NCI-H526 (cell line): ENCODE results near the gene ENTR1.

Source experiments
- DNase-seq, 2 experiments: peaks; one replicate each; lab custom pipeline; 2025; lab: John Stamatoyannopoulos, UW

ENTR1 gene, protein sequence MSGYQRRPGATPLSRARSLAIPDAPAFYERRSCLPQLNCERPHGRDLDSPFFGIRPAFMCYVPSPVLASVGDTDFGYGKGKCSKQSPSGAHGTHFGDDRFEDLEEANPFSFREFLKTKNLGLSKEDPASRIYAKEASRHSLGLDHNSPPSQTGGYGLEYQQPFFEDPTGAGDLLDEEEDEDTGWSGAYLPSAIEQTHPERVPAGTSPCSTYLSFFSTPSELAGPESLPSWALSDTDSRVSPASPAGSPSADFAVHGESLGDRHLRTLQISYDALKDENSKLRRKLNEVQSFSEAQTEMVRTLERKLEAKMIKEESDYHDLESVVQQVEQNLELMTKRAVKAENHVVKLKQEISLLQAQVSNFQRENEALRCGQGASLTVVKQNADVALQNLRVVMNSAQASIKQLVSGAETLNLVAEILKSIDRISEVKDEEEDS

DNA sequence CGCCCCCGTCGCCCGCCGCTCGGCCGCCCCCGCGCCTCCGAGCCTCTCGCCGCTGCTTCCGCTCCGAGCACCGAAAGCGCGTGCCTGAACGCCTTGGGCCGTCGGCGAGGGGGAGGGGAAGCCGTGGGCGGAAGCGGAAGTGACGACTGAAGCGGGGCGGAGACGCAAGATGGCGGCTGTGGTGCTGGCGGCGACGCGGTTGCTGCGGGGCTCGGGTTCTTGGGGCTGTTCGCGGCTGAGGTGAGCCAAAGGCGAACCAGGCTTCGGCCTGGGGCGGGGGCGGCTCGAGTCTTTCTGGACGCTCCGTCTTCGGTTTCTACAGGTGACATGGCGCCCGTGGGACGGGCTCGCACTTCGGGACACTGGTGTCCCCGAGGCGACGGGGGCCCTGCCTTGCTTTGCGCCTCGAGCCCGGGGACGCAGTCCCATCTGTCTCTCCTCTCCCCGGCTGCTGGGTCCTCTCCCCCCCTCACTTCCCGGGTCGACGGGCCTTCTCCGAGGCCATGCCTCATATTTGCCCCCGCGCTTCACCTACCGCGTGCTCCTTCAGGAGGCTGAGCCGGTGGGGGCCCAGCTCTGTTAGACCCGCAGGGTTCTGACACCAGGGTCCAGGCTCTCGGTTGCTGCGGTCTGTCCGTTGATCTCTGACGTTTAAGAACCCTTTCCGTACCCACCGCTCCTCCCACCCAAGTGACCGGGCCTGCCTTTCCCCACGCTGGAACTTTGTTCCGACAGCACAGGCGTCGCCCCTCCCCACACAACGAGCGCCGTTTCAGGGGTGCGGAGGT is at the start of gene ENTR1, which contains the start of gene PMPCA:
ENTR1 (minus strand) TSS at position 115 of the 788 bp plus-strand sequence. CDS start 217 bp downstream, outside the sequence.
PMPCA (plus strand) TSS at position 159 of the 788 bp plus-strand sequence; CDS start at position 170, 11 bp downstream.
- peak in 1 of 2 experiments; percentile 90 for DNase-seq

DNA sequence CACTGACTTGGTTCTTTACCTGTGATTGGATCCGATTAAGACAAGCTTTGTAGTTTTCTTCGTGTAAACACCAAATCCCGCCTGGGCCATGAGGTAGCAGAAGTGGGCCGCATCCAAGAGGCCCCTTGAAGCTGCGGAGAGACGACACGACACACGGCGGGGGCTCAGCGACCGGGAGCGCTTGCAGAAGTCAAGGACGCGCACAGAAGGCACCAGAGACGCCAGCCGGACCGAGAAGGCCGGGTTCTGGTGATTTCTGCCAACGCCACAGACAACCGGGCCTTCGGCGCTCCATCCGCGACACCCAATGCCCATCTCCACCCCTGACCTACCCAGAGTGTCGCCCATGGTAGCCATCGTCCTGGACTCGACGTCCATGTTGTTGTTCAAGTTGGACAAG is 49.0 kb upstream of the ENTR1 start:
- no peak for DNase-seq

DNA sequence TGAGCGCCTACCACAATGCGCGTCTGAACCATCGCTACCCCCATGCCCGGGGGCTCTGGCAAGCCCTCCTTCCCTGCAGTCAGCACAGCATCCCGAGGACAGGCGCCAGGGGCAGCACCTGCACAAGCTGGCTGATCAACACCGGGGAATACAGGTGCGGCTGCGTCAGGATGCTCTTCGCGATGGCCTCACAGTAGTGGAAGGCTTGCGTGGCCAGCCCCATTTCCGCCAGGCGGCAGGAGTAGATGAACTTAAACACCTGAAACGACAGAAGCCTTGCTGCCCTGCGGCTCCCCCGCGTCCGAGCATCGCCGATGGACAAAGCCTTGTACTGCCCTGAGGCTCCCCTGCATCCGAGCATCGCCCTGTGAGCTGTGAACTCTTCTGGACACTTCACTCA is 46.9 kb upstream of the ENTR1 start:
- DNase-seq = no peak

DNA sequence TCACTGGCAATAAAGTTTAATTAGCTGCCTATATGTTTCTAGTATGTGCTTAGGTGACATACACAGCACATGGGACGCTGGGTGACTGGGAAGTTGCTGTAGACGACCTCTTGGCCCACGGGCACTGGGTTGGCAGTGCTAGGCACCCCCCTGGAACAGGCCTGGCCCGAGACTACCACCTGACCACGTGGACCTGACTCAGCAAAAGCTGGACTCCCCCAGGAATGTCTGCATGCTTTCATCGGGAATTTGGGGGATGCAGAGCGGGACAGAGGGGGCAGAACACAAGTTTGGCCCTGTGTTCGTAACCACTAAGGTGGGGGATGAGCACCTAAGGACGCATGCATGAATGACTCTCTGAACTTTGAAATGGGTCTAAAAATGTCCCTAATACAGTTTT is 45.8 kb upstream of the ENTR1 start:
- DNase-seq = no peak

DNA sequence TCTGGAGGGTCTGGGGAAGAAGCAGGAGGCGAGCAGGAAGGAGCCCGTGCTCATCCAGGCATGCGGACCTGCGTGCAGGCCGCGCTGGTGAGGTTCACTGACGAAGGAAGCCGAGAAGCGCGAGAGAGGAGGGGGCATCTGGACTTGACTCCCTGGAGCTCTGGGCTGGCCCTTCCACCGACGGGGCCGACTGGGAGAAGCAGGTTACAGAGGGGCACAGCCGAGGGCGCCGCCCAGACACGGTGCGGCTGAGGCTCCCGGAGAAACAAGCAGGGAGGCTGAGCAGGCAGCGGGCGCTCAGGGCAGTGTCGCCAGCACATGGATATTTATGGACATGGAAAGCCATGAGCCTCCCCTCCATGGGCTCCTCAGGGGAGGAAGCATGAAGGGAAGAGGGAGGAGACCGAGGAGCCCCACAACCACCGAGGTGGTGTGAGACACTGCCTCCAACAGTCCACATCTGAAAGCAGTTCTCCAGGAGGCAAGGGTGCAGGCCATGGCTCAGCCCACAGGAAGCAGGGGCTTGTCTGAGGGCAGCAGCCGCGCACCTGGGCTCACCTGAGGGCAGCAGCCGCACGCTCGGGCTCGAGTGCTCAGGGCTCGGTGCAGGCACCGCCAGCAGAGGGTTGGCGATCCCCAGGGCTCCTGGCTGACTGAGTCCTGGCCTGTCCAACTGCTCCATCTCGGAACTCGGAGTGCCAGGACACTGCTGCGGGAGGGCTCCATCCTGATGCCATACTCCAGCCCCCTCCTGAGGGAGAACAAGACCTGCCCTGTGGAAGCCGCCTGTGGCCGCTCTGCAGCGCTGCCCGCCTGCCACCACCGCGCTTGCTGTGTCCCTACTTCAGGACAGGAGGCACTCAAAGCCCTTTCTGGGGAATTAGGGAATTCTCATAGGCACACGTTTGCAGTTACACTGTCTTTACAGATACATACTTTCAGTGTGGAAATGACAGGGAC is 44.9 kb upstream of the ENTR1 start:
- no peak for DNase-seq

DNA sequence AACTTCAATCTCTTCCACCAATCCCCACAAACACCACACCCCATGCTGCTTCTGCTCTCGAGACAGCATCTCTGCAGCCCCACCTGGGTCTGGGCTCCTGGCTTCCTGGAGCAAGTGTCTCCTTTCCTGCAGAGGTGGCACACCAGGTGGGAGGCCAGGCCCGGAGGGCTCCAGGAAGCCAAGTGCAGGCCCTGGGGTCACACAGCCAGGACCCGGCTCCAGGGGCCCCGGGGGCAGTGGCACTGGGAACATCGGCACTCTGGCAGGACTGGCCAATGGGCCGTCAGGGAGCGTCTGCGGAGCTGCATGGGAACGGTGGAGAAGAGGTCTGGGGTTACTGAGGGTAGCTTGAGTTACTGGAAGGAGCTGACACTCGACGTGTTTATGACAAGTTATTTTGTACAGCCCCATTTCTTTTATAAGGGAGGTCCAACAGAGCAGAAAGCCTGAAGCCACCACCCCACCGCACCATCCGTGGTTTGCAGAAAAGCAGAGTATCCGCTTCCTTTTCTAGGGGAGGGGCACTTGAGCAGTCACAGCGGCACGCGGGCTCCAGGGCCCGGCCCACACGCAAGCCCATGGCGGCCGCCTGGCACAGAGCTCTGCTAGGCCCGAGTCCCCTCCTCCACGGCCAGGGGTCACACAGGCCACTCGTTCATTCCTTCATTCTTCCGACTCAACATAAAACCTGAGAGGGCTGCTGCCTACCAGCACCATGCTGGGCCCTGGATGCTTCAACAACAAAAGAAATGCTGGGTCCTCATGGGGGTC is 43.8 kb upstream of the ENTR1 start:
- DNase-seq = no peak

DNA sequence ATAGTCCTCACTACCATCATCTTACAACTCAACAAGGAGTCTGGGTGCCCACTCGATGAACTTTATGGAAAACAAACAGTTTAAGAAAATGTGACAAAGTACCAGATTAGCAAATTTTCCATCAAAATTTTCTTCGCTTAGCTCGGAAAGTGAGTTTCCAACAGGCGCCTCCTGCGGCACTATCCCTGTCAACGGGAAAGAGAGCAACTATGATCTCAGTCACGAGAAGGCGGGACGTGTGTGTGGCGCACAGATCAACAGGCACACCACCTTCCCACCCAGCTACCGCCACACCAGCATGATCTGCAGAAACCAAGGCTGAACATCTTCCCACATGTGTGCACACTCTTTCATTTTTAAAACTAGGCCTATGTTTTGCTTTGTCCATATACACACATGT is 42.9 kb upstream of the ENTR1 start:
- DNase-seq = no peak

DNA sequence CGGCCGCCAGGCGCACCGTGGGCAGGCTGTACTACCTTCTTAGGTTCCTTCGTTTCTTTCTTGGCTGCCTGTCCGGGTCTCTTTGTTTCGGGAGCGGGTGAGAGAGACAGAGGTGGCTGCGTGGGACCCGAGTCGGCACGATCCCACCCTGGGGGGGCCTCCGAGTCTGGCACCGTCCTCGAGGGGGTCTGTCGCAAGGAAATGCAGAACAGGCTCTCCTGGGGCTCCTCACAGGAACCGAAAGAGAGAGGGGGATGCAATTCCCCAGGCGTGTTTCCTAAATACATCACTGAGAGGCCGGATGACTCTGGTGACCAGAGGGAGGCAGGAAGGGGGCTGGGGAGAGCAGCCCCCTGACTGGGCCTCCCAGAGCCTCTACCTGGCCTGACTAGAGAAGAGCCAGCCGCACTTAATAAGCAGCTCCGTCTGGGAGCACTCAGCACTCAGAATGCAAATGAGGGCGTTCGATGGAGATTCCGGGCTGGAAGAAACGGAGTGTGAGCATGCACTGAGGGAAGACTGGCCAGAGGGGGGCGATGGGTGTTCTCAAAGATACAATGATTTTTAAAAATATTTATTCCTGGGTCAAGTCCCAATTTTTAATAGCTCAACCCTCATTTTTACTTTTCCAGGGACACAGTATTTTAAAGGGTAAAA is 40.9 kb upstream of the ENTR1 start:
- peak; percentile 59 to 86 for DNase-seq

DNA sequence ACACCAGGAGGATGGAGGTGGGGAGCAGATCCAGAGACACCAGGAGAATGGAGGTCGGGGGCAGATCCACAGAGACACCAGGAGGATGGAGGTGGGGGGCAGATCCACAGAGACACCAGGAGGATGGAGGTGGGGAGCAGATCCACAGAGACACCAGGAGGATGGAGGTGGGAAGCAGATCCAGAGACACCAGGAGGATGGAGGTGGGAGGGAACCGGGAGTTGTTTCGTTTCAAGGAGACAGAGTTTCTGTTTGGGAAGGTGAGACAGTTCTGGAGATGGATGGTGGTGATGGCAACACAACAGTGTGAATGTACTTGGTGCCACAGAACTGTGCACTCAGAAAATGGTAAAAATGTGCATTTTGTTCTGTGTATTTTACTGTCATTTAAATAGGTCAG is 38.2 kb upstream of the ENTR1 start:
- no peak for DNase-seq

DNA sequence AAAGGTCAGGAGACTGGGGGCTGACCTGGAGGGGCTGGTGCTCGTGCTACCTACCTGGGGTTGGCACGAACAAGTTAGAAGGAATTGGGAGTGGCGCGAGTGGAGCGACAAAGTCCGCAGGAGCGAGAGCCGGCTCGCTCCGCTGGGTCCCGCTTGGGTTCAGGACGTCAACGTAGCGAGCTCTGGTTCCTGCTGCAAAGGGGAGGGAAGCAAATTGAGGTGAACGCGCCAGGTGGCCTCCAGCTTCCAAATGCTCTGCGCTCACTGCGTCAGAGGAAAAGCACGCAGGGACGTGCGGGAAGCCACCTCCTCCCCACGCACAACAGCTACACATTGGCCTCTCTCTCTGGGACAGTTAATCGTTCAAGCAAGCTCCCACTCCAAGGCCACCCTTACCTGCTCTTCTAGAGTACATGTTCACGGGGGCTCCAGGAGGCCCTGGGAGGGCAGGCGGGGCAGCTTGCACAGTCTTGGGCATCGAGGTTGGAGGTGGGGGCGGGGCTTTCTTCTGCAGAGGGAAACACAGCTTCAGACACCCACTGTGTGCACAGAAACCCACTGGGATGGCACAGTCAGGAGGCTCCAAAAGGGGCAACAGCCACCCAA is 36.9 kb upstream of the ENTR1 start:
- no peak for DNase-seq

DNA sequence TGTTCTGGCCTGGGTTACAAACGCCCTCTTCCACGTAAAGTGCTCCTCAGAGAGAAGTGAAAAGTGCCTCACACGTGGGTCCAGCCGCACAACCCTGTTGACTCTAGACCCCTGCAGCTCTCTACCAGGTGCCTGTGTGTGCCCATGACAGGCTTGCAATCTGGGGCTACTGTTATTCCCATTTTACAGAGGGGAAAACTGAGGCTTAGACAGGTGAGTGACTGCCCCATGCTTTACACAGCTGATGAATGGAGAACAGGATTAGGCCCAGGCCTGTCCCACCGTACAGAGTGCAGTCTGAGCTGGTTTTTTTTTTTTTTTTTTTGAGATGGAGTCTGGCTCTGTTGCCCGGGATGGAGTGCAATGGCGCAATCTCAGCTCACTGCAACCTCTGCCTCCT is 35.4 kb upstream of the ENTR1 start:
- DNase-seq = no peak

DNA sequence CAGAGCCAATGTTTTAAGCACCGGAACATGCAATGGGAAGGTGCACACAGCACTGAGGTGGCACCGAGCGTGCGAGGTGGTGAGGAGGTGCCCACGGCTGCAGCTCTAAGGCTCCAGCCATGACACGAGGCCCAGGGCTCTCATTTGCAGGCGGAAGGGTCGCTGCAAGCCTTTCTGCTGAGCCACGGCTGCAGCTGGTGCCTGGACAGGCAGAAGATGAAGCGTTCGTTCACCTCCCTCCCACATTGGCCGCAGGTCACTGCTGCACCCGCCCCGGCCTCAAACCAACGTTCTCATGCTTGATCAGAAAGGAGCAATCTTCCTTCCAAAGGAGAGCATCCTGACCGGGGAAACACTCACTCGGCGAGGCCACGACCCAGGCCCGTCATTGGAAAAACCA is 33.7 kb upstream of the ENTR1 start:
- no peak for DNase-seq

DNA sequence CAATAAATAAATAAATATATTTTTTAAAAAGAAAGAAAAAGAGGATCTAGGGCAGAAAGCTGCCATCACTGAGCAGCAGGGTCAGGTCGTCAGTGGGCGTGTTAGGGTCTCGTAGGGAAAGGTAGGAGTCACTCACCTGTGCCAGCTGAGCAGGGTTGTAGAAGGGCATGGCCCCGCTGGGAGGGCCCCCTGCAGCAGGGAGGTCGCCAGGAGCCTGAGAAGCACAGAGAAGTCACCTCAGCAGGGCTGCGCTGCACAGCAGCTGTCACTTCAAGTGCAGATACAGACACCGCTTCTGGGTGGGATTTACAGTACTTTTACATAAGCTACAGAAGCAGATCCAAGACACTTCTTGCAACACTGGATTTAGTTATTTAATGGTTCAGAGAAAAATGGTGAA is 33.3 kb upstream of the ENTR1 start:
- no peak for DNase-seq

DNA sequence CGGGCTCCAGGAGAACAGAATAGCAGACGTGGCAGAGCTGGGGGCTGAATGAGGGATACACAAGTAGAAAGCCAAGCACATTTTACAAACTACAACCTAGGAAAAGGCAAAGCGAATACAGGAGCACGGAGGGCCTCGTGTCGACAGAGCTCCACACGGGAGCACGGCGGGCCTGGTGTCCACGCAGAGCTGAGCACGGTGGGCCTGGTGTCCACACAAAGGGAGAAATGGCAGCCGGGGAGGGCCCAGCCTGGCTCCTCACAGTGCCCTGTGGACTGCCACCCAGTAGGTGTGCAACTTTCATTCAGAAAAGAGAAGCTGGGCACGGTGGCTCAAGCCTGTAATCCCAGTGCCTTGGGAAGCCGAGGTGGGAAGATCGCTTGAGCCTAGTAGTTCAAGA is 32.7 kb upstream of the ENTR1 start:
- no peak for DNase-seq

DNA sequence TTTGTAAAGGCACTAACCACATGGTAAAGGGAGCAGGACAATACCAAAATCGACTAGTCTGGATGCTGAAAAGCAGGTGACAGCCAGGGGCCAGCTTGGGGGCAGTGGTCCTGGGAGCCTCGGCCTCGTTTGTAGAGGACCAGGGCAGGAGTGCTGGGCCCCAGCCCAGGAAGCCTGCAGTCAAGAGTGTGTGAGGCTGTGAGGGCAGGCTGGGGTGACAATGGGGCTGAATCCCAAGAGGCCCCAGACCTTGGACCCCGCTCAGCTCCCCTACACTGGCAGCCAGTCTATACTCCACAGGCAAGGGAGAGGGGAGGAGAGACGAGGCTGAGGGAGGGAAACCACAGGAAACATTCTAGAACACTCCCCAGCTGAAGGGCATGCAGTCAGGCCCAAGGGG is 31.9 kb upstream of the ENTR1 start:
- DNase-seq = no peak

DNA sequence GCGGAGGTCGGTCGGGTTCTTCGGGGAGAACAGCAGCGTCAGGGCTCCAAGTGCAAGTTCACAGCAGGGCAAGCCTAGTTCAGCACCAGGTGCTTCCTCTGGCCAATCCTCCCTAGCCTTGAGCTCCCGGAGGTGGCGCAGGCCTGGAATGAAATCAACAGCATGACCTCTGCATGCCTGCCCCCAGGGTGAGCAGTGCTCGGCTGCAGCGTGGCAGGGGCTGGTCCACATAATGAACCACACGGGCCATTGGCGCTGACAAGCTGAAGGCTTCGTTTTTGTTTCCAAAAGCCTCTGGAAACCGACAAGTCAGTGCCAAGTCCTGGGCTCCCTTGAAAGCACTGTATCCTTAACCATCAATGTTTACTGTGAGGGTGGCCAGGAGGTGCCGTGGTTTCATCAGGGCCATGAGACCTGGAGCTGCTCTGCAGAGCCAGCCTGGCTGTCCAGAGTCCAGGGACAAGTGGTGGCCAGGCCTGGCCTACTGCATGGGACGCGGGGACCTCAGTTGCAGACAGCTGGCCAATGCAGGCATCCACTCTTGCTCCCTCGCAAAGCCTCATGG is 31.3 kb upstream of the ENTR1 start:
- no peak for DNase-seq

DNA sequence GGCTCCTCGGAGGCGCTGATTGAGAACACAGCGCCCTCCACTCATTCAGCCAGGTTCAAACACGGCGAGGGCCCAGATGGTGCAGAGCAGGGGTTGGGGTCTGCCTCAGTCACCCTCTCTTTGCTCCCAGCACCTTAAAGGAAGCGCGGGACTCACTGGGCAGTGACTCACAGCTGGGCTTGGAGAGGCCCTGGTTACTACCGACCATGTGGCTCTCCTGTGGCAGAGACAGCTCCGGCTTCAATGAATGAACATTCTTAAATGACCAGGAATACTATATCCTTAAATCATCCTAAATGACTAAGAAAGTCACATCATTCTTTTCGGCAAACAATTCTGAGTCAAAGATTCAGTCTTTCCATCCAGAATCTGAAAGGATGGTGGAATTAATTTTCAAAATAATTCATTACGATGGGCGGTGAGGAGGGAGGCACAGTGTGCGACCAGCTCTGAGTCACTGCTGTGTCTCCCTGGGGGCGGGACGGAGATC is 30.8 kb upstream of the ENTR1 start:
- DNase-seq = no peak

DNA sequence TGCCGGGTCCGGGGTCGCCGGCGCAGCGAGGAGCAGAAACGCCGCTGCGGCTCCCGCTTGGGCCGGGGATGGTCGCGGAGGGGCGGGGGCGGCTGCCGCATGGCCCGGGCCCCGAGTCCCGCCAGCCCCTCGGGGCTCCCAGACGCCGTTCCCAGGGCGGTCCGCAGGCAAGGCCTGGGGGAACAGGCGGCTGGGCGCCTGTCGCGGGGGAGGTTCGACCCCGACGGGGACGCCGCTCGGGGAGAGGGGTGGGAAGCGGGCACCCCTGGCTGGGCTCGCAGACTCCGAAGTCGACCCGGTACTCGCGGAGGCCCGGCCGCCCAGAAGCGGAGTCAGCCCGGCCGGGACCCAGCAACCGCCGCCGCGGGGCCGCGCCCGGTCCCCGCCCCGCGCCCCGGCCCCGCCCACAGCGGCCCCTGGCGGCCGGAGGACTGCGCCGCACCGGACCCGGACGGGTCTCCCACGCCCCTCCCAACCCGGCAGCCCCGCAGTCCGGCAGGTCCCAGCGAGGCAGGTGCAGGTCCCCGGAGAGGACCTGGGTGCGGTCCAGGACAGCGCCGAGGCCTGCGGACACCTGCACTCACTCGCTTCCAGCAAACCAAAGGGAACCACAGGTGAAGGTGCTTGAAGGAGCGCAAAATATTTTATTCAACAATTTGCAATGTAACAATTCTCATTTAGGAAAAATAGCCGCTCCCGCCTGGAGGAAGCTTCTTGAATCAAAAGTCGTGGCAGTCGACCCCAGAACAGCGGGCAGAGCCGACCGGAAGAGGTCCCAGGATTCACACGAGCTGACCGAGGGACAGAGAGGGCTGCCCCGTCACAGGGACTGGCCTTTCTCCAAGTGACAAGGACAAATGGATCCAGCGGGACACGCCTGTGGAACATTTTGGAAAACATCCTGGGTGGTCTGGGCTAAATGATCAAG is 29.3 kb upstream of the ENTR1 start, which contains the start of gene INPP5E:
INPP5E (minus strand) TSS at position 365 of the 928 bp plus-strand sequence. CDS start 426 bp downstream, outside the sequence.
- DNase-seq = peak in 1 of 2 experiments; percentile 69
